ENCODE data around the gene ABCD1. TPM values are rescaled to one million over a fixed set of nuclear protein-coding genes. Genes with fewer than 3 reads are reported as not detected.
"Not testable (repeated sequence)": the region's sequence is repeated elsewhere in the genome, so short reads cannot be mapped to it uniquely, and the experiment has no call there.

Gene ABCD1
- total RNA-seq, 4 donors from 2014 or later: 14.4 to 38.8 (median 22.0) TPM

DNA sequence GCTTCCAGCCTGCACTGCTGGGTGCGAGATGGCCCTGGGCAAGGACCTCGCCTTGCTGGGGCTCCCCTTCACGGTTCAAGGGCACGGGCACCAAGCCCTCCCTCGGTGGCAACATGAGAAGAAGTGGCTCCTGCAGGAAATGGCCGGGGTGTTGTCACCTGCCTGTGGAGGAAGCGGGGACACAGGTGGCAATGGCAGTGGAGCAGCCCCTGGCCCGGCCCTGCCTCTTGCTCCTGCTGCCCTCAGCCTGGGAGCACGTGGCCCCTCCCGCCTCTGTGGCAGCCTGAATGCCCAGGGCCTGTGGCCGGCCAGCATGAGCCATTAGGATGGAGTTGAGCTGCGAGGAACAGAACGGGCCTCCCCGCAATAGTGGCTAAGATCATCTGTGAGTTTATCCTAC lies 16.8 kb downstream of the ABCD1 start:
- ATAC-seq: no peak
- no CpG with 5 or more reads among the region's 14 CpGs for WGBS, 2 donors (ENCODE audit: low coverage in 1 of 2)

DNA sequence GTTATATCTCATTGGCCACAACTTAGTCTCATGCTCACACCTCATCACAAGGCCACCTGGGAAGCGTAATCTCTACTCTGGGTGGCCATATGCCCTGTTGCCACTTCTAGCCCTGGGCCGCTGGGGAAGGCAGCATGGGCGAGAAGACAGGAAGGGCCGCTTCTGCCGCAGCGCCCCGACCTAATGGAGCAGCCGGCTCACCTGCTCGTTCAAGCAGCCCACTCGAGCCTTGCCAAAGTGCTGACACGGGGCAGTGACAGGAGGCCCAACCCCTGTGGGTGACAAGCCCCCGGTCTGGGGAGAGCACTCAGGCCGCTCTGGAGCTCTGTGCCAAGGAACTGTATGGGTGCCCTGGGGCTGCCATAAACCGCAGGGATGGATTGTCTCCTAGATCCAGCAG lies 17.5 kb downstream of the ABCD1 start:
- not testable (repeated sequence) for H3K27me3 ChIP-seq, H3K9me3 ChIP-seq, ATAC-seq, H3K27ac ChIP-seq, H3K4me3 ChIP-seq
- peaks cover 0 to 22% (median 0%) of the 10 kb centered on the region in 3 donors for H3K4me1 ChIP-seq
- peaks cover 0 to 37% of the 10 kb centered on the region in 2 donors for H3K36me3 ChIP-seq
- WGBS, 2 donors (ENCODE audit: low coverage in 1 of 2): 100% methylated on average over 1 of the region's 14 CpGs; no CpG with 5 or more reads in 1 of the 2 donors

More for the DNA sequence above, 16.8 kb downstream of the ABCD1 start:
- Histone ChIP-seq H3K27ac (no peak overlapping the region), H3K27me3 (no peaks in the 10 kb centered on the region), H3K4me3 (no peak overlapping the region), H3K36me3 (peaks cover 0 to 43% of the 10 kb centered on the region in 2 donors), H3K9me3 (no peaks in the 10 kb centered on the region), H3K4me1 (peaks cover 0 to 22% (median 0%) of the 10 kb centered on the region in 3 donors)
- no peak for TF ChIP-seq POLR2A (IDR thresholded peaks at IDR 0.05)
- TF ChIP-seq, protein P1, sequence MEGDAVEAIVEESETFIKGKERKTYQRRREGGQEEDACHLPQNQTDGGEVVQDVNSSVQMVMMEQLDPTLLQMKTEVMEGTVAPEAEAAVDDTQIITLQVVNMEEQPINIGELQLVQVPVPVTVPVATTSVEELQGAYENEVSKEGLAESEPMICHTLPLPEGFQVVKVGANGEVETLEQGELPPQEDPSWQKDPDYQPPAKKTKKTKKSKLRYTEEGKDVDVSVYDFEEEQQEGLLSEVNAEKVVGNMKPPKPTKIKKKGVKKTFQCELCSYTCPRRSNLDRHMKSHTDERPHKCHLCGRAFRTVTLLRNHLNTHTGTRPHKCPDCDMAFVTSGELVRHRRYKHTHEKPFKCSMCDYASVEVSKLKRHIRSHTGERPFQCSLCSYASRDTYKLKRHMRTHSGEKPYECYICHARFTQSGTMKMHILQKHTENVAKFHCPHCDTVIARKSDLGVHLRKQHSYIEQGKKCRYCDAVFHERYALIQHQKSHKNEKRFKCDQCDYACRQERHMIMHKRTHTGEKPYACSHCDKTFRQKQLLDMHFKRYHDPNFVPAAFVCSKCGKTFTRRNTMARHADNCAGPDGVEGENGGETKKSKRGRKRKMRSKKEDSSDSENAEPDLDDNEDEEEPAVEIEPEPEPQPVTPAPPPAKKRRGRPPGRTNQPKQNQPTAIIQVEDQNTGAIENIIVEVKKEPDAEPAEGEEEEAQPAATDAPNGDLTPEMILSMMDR (IDR thresholded peaks at IDR 0.05): no peak
- TF ChIP-seq EP300 (IDR thresholded peaks at IDR 0.05): no peak
- no peak for TF ChIP-seq POLR2AphosphoS5 (IDR thresholded peaks at IDR 0.05)

DNA sequence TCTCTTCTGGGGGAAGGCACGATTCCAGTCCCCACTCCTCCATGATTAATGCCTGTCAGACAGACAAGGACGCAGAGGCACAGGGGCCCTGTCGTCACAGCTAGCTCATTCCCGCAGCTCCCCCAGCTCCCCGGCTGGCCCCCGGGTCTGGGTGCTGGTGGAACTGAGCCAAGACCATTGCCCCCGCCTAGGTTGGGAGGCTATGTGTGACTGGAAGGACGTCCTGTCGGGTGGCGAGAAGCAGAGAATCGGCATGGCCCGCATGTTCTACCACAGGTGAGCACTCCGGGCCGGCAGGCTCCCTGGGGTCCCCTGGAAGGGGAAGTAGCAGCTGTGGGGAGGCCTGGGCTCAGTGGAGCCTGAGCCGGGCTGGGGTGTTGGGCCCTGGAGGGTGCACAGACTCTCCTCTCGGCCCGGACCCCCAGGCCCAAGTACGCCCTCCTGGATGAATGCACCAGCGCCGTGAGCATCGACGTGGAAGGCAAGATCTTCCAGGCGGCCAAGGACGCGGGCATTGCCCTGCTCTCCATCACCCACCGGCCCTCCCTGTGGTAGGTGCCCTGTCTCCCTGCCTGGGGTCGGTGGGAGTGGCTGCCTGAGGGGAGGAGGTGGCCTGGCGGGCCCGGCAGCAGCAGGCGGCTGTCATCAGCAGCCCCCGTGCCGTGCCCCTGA lies 18.3 kb downstream of the ABCD1 start:
- not testable (repeated sequence) for H3K9me3 ChIP-seq
- no CpG with 5 or more reads among the region's 32 CpGs for WGBS, 2 donors (ENCODE audit: low coverage in 1 of 2)

DNA sequence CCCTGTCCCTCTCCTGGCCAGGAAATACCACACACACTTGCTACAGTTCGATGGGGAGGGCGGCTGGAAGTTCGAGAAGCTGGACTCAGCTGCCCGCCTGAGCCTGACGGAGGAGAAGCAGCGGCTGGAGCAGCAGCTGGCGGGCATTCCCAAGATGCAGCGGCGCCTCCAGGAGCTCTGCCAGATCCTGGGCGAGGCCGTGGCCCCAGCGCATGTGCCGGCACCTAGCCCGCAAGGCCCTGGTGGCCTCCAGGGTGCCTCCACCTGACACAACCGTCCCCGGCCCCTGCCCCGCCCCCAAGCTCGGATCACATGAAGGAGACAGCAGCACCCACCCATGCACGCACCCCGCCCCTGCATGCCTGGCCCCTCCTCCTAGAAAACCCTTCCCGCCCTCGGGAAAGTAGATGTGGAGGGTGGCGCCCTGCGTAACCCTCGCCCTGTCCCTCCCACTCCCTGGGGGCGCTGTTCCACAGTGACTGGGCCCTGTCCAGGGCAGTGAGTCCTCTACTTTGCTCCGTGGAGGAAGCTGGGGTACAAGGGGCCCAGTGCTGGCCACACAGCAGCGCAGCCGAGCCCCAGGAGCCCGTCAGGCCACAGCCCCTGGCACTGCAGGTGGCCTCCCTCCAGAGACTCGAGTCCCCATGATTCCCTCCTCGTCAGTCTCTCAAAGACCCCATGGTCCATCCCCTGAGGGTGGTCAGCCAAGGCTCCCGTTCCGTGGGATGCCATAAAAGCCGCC lies 19.0 kb downstream of the ABCD1 start:
- H3K4me1 ChIP-seq: peaks cover 0 to 22% (median 0%) of the 10 kb centered on the region in 3 donors
- WGBS, 2 donors (ENCODE audit: low coverage in 1 of 2): no CpG with 5 or more reads among the region's 35 CpGs
- ATAC-seq: peak; percentile 66
- TF ChIP-seq POLR2AphosphoS5 (IDR thresholded peaks at IDR 0.05): peak; percentile 13
- TF ChIP-seq, protein P1 (IDR thresholded peaks at IDR 0.05): peak in 1 of 4 experiments; percentile 11
- H3K27me3 ChIP-seq, H3K9me3 ChIP-seq: not testable (repeated sequence)
- H3K36me3 ChIP-seq: peaks cover 0 to 22% of the 10 kb centered on the region in 2 donors
- H3K27ac ChIP-seq: peak overlapping the region; percentile 63 to 72 (median 70)
- H3K4me3 ChIP-seq: peak overlapping the region in 1 of 2 donors; percentile 24

More for the DNA sequence above, 18.3 kb downstream of the ABCD1 start:
- Histone ChIP-seq H3K36me3 (peaks cover 0 to 29% of the 10 kb centered on the region in 2 donors), H3K4me3 (peak overlapping the region in 1 of 2 donors; percentile 4), H3K27ac (peak overlapping the region; percentile 35 to 71 (median 58)), H3K4me1 (peaks cover 0 to 22% (median 0%) of the 10 kb centered on the region in 3 donors)
- not testable (repeated sequence) for ATAC-seq, H3K27me3 ChIP-seq

DNA sequence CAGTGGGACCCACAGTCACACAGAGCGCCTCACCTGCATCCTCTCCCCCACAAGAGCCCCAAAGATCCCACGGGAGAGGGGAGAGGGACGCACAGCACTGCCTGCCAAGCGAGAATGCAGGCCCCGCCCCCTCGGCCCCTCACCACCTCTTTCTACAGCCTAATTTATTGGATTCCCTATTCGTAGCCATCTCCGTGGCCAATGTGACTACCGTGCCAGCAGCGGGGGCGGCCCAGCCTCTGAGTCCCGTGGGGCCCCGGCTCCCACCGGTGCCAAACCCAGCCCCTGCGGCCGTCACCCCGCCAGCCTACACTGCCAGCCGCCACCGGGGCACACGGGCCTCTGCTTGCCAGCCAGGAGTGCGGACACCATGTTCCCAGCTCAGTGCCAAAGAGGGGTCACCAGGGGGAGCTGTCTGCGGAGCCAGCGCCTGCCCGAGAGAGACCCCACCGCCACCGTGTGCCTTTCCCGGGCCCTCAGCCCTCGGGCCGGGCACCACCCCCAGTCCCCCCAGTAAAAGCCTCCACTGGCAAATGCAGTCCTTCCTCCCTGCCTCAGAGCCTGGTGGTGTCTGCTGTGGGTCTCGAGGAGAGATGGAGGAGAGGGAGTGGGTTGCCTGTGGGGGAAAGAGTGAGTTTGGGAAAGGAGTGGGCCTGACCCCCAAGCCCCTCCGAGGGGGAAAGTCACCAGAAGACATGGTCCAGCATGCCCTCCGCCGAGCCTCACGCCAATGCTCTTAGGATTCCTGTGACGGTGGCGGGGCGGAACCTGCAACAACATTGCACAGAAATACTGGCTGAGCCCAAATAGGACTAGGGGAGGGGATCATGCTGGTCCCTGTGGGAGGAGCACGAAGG lies 19.8 kb downstream of the ABCD1 start:
- Histone ChIP-seq H3K27ac (peak overlapping the region; percentile 63 to 72 (median 70)), H3K27me3 (no peaks in the 10 kb centered on the region), H3K4me1 (peaks cover 0 to 22% (median 0%) of the 10 kb centered on the region in 3 donors), H3K4me3 (peak overlapping the region; percentile 24 to 26), H3K9me3 (no peaks in the 10 kb centered on the region), H3K36me3 (peaks cover 0 to 16% of the 10 kb centered on the region in 2 donors)
- no CpG with 5 or more reads among the region's 38 CpGs for WGBS, 2 donors (ENCODE audit: low coverage in 1 of 2)
- TF ChIP-seq, protein P1 (IDR thresholded peaks at IDR 0.05): peak in 1 of 4 experiments; percentile 39
- no peak for TF ChIP-seq EP300 (IDR thresholded peaks at IDR 0.05)
- no peak for ATAC-seq

DNA sequence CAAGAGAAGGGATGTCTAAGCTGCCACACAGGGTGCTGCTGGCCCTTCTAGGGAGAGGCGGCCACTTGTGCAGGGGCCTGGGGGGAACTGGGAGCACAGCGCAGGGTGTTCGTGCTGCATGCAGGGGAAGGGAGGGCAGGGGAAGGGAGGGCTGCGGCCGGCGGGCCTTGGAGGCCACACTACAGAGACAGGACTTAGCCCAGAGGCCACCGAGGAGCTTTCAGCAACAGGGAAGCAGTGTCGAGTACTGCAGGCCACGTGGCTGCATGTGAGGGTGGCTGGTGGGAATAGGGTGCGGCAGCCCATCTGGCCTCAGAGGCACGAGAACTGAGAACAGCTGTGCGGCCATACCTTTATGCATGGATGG lies 20.4 kb downstream of the ABCD1 start:
- ATAC-seq, H3K4me3 ChIP-seq, H3K27me3 ChIP-seq, H3K27ac ChIP-seq, H3K9me3 ChIP-seq: not testable (repeated sequence)
- 86% methylated on average over 3 of the region's 12 CpGs; no CpG with 5 or more reads in 1 of the 2 donors for WGBS, 2 donors (ENCODE audit: low coverage in 1 of 2)
- peaks cover 0 to 22% (median 0%) of the 10 kb centered on the region in 3 donors for H3K4me1 ChIP-seq
- peaks cover 0 to 10% of the 10 kb centered on the region in 2 donors for H3K36me3 ChIP-seq

Measured in gastroesophageal sphincter (tissue), 4 donors.